NCI-H2227 (cell line): ENCODE results near the gene KBTBD7.
"Not testable (repeated sequence)": the region's sequence is repeated elsewhere in the genome, so short reads cannot be mapped to it uniquely, and the experiment has no call there.

ENCODE experiments used
- DNase-seq: peaks from one replicate; lab custom pipeline; 2025; ENCODE audit not compliant: unreplicated experiment; lab: John Stamatoyannopoulos, UW

Gene KBTBD7

GRCh38 chr13:41196620-41197019, 2.3 kb upstream of the KBTBD7 start:
- DNase-seq, result no peak

- DNase-seq, result no peak
Observed at GRCh38 chr13:41196011-41196410, 1.6 kb upstream of the KBTBD7 start.

GRCh38 chr13:41193469-41193868, 900 bp downstream of the KBTBD7 start:
- no peak for DNase-seq

GRCh38 chr13:41188584-41188983, 5.8 kb downstream of the KBTBD7 start:
- DNase-seq, result no peak

- no peak for DNase-seq
Observed at GRCh38 chr13:41186481-41186880, 7.9 kb downstream of the KBTBD7 start.

- DNase-seq, result no peak
Observed at GRCh38 chr13:41182231-41182630, 12.1 kb downstream of the KBTBD7 start.

- DNase-seq, result no peak
Observed at GRCh38 chr13:41179593-41180250, 14.6 kb downstream of the KBTBD7 start.

GRCh38 chr13:41178040-41178439, 16.3 kb downstream of the KBTBD7 start:
- no peak for DNase-seq

- no peak for DNase-seq
Observed at GRCh38 chr13:41177616-41178015, 16.8 kb downstream of the KBTBD7 start.

- DNase-seq, result not testable (repeated sequence)
Observed at GRCh38 chr13:41175576-41175975, 18.8 kb downstream of the KBTBD7 start.

- DNase-seq, result no peak
Observed at GRCh38 chr13:41162151-41162550, 32.2 kb downstream of the KBTBD7 start.

- no peak for DNase-seq
Observed at GRCh38 chr13:41159174-41159573, 35.2 kb downstream of the KBTBD7 start.

GRCh38 chr13:41157048-41157717, 37.2 kb downstream of the KBTBD7 start:
- no peak for DNase-seq

- DNase-seq, result no peak
Observed at GRCh38 chr13:41156620-41157019, 37.7 kb downstream of the KBTBD7 start.

GRCh38 chr13:41154042-41154441, 40.3 kb downstream of the KBTBD7 start:
- no peak for DNase-seq

- no peak for DNase-seq
Observed at GRCh38 chr13:41152005-41152404, 42.4 kb downstream of the KBTBD7 start.

- DNase-seq, result no peak
Observed at GRCh38 chr13:41150058-41150457, 44.3 kb downstream of the KBTBD7 start.

- DNase-seq, result no peak
Observed at GRCh38 chr13:41148419-41149283, 45.7 kb downstream of the KBTBD7 start.

- no peak for DNase-seq
Observed at GRCh38 chr13:41145136-41145908, 49.0 kb downstream of the KBTBD7 start.

- DNase-seq, result no peak
Observed at GRCh38 chr13:41144576-41144975, 49.8 kb downstream of the KBTBD7 start.
